HCT116 (cell line): ENCODE data around the gene TPMT. TPM values are rescaled to one million over a fixed set of nuclear protein-coding genes. Genes with fewer than 3 reads are reported as not detected.

Experiments
- ATAC-seq: fragments of 200-7000 bp; cut with Tn5 transposase; 2 replicates; pipeline ENCODE4 v1.9.1; 2020; ENCODE audit warnings: mild to moderate bottlenecking, moderate library complexity
- BruUV-seq: library from RNA; stranded (reverse); fragments of 400-500 nt; replicated peaks from 2 replicates; lab custom pipeline; 2021; lab: Mats Ljungman, UMichigan
- CTCF ChIA-PET: fragments of 300-600 bp; sonication (Branson Sonifier 250); formaldehyde crosslinking; loops from one replicate; lab custom pipeline; 2021; ENCODE audit warnings: antibody characterized with exemption; lab: Charles Lee
- POLR2A ChIA-PET: fragments of 300-600, 350-600 bp; sonication (Branson Sonifier 250); formaldehyde crosslinking; loops from one replicate; lab custom pipeline; 2021; ENCODE audit warnings: antibody characterized with exemption; lab: Charles Lee
- RAD21 ChIA-PET, 2 experiments: fragments of 300-600 bp; sonication (Branson Sonifier 250); formaldehyde crosslinking; loops; one replicate each; lab custom pipeline; 2023; ENCODE audit warnings: low total read pairs in 2 of 2; ENCODE audit not compliant: uncharacterized antibody in 2 of 2, unreplicated experiment in 2 of 2, low non-redundant PET in 1 of 2; lab: Charles Lee
- DNase-seq: peaks from one replicate; pipeline ENCODE4 v3.0.0-alpha.2; 2010; ENCODE audit warnings: low read depth, low spot score
- H2AFZ ChIP-seq: fragments of 200-600 bp; shearing (Covaris generic), sonication (generic); 2 replicates; pipeline ENCODE4 v1.6.1; 2017; ENCODE audit warnings: low read depth, mixed run types, mixed read lengths, antibody characterized with exemption, low read length; ENCODE audit not compliant: poor library complexity, severe bottlenecking
- H3K27ac ChIP-seq: 2 replicates; pipeline ENCODE4 v1.5.1; 2012; ENCODE audit warnings: low read depth, low read length
- H3K27me3 ChIP-seq: fragments of 200-600 bp; sonication (generic); 2 replicates; pipeline ENCODE4 v1.6.1; 2016; ENCODE audit warnings: mixed run types, low read length, mixed read lengths; ENCODE audit not compliant: insufficient read depth
- H3K36me3 ChIP-seq, 2 experiments: fragments of 200-500 bp in 1 of 2; fragments of 200-600 bp in 1 of 2; sonication (Bioruptor generic) in 1 of 2; sonication (generic) in 1 of 2; 2 replicates each; pipeline versions ENCODE4 v1.5.1 to v1.6.1; 2014 to 2016; ENCODE audit warnings: low read length in 2 of 2, inconsistent platforms in 1 of 2, mixed read lengths in 1 of 2, mixed run types in 1 of 2; ENCODE audit not compliant: insufficient read depth in 2 of 2, control insufficient read depth in 1 of 2
- H3K4me1 ChIP-seq, 2 experiments: fragments of 200-600 bp in 1 of 2; sonication (generic) in 1 of 2; 2 replicates each; pipeline versions ENCODE4 v1.5.1 to v1.6.1; 2012 to 2017; ENCODE audit warnings: low read length in 2 of 2, inconsistent platforms in 1 of 2, mild to moderate bottlenecking in 1 of 2, mixed read lengths in 1 of 2, mixed run types in 1 of 2, moderate library complexity in 1 of 2; ENCODE audit not compliant: insufficient read depth in 2 of 2, control insufficient read depth in 1 of 2
- H3K4me2 ChIP-seq: fragments of 200-600 bp; sonication (generic); 2 replicates; pipeline ENCODE4 v1.6.1; 2017; ENCODE audit warnings: mixed run types, low read length, mixed read lengths
- H3K4me3 ChIP-seq, 2 experiments: fragments of 200-600 bp in 1 of 2; sonication (generic) in 1 of 2; replicated peaks in 1 of 2; 2 replicates each; pipeline ENCODE4 v1.5.1; 2011 to 2016; ENCODE audit warnings: low read length in 2 of 2, control low read depth in 1 of 2, low read depth in 1 of 2, mild to moderate bottlenecking in 1 of 2, mixed read lengths in 1 of 2, mixed run types in 1 of 2
- H3K79me2 ChIP-seq: fragments of 200-600 bp; sonication (generic); 2 replicates; pipeline ENCODE4 v1.6.1; 2017; ENCODE audit warnings: mild to moderate bottlenecking, mixed run types, low read length, moderate library complexity, mixed read lengths; ENCODE audit not compliant: insufficient read depth
- H3K9ac ChIP-seq: fragments of 200-600 bp; sonication (generic); 2 replicates; pipeline ENCODE4 v1.6.1; 2016; ENCODE audit warnings: low read length, mixed read lengths
- H3K9me2 ChIP-seq: fragments of 200-600 bp; sonication (generic), shearing (Covaris generic); 2 replicates; pipeline ENCODE4 v1.6.1; 2017; ENCODE audit warnings: mixed run types, mild to moderate bottlenecking, moderate library complexity; ENCODE audit not compliant: insufficient read depth
- H3K9me3 ChIP-seq, 2 experiments: fragments of 200-500 bp in 1 of 2; fragments of 200-600 bp in 1 of 2; sonication (Bioruptor generic) in 1 of 2; sonication (generic) in 1 of 2; 2 replicates each; pipeline ENCODE4 v1.6.1; 2014 to 2017; ENCODE audit warnings: low read length in 2 of 2, mixed read lengths in 2 of 2, inconsistent platforms in 1 of 2, low read depth in 1 of 2, mild to moderate bottlenecking in 1 of 2, mixed run types in 1 of 2, moderate library complexity in 1 of 2; ENCODE audit not compliant: control insufficient read depth in 1 of 2, insufficient read depth in 1 of 2
- H4K20me1 ChIP-seq: fragments of 200-600 bp; sonication (generic), shearing (Covaris generic); 2 replicates; pipeline ENCODE4 v1.6.1; 2017; ENCODE audit warnings: mixed run types, mild to moderate bottlenecking, moderate library complexity; ENCODE audit not compliant: insufficient read depth
- EGR1 ChIP-seq: IDR thresholded peaks from 2 replicates; pipeline ENCODE4 v1.6.1; 2012; ENCODE audit warnings: low read depth
- FOSL1 ChIP-seq: IDR thresholded peaks from 2 replicates; pipeline ENCODE4 v1.6.1; 2012; ENCODE audit warnings: low read depth
- JUND ChIP-seq: IDR thresholded peaks from 2 replicates; pipeline ENCODE4 v1.6.1; 2012
- POLR2AphosphoS5 ChIP-seq: IDR thresholded peaks from 2 replicates; pipeline ENCODE4 v1.6.1; 2011; ENCODE audit warnings: mild to moderate bottlenecking, low read depth, low read length, moderate library complexity
- SP1 ChIP-seq: IDR thresholded peaks from 2 replicates; pipeline ENCODE4 v1.6.1; 2012; ENCODE audit warnings: low read depth
- SRF ChIP-seq: IDR thresholded peaks from 2 replicates; pipeline ENCODE4 v1.6.1; 2012; ENCODE audit warnings: low read depth
- TCF7L2 ChIP-seq: IDR thresholded peaks from 2 replicates; pipeline ENCODE4 v1.7.0; 2011; ENCODE audit warnings: borderline replicate concordance, inconsistent platforms; ENCODE audit not compliant: insufficient read depth, insufficient read length; ENCODE audit errors: extremely low read depth
- YY1 ChIP-seq: IDR thresholded peaks from 2 replicates; pipeline ENCODE4 v1.6.1; 2011; ENCODE audit warnings: low read length, low read depth, moderate library complexity, mild to moderate bottlenecking; ENCODE audit not compliant: insufficient replicate concordance; ENCODE audit errors: extremely low read depth
- intact Hi-C: fragments of 100-400 bp; cut with micrococcal nuclease; formaldehyde crosslinking; loops from 2 replicates; pipeline ENCODE4 v1.10.0; 2022
- total RNA-seq: library from RNA; stranded (reverse); gene quantifications from one replicate; pipeline ENCODE4 v1.2.1, GENCODE V29; 2021; ENCODE audit not compliant: unreplicated experiment
- TF ChIP-seq, protein P1 (sequence below): IDR thresholded peaks from 2 replicates; pipeline ENCODE4 v1.6.1; 2011; ENCODE audit warnings: mild to moderate bottlenecking, low read length, moderate library complexity; ENCODE audit not compliant: insufficient replicate concordance; ENCODE audit errors: extremely low read depth

Gene TPMT
- total RNA-seq, 1 experiment from 2014 or later: 10.1 TPM

DNA sequence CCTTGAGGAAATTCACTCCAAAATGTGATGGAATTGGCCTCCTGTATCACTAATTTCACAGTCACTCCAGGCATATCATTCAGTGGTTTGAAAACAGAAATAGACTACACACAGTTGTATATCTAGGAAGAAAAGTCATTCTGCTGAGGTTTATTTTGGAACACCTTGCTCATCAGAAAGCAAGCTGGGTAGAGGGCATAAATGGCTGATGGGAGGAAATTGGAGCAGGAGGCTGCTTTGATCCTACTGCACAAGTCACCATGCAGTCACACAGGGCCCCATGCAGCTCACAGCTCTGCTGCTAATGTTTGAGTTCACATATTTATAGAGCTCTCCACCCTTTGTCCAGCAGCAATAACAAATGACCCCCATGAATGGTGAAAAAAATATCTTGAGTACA, 44.7 kb downstream of the TPMT start:
- H3K4me3 ChIP-seq: no peak overlapping the region
- no peaks in the 10 kb centered on the region for H3K27me3 ChIP-seq
- no peaks in the 10 kb centered on the region for H3K36me3 ChIP-seq
- no peaks in the 10 kb centered on the region for H3K9me2 ChIP-seq
- H3K4me1 ChIP-seq: peaks cover 0 to 4% of the 10 kb centered on the region in 2 experiments; a peak in 1 of 4 replicates
- H3K9me3 ChIP-seq: 0 out of 4 replicates have a peak, but pooled peaks cover 3% of the 10 kb centered on the region in 2 experiments
- ChIA-PET RAD21 (no interaction called here), CTCF (no interaction called here), POLR2A (no interaction called here)
- BruUV-seq: no TSS peak
- H3K79me2 ChIP-seq: no peaks in the 10 kb centered on the region
- H3K4me2 ChIP-seq: no peak overlapping the region
- H2AFZ ChIP-seq: no peak overlapping the region
- TF ChIP-seq FOSL1: no peak
- no peak; the same call in 1 of the 2 replicates for TF ChIP-seq JUND
- no peak for TF ChIP-seq EGR1
- no peak for TF ChIP-seq POLR2AphosphoS5
- TF ChIP-seq, protein P1, sequence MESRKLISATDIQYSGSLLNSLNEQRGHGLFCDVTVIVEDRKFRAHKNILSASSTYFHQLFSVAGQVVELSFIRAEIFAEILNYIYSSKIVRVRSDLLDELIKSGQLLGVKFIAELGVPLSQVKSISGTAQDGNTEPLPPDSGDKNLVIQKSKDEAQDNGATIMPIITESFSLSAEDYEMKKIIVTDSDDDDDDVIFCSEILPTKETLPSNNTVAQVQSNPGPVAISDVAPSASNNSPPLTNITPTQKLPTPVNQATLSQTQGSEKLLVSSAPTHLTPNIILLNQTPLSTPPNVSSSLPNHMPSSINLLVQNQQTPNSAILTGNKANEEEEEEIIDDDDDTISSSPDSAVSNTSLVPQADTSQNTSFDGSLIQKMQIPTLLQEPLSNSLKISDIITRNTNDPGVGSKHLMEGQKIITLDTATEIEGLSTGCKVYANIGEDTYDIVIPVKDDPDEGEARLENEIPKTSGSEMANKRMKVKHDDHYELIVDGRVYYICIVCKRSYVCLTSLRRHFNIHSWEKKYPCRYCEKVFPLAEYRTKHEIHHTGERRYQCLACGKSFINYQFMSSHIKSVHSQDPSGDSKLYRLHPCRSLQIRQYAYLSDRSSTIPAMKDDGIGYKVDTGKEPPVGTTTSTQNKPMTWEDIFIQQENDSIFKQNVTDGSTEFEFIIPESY: no peak
- TF ChIP-seq TCF7L2: peak; percentile 41
- TF ChIP-seq YY1: no peak
- TF ChIP-seq SP1: no peak
- TF ChIP-seq SRF: no peak
- H3K9ac ChIP-seq: no peak overlapping the region
- intact Hi-C loops: no loop called here
- no peak for ATAC-seq
- DNase-seq: no peak
- H3K27ac ChIP-seq: no peak overlapping the region
- H4K20me1 ChIP-seq: no peaks in the 10 kb centered on the region
